CD4-positive, alpha-beta T cell (primary cell): ENCODE results near the gene PDE10A. TPM values are rescaled to one million over a fixed set of nuclear protein-coding genes. Genes with fewer than 3 reads are reported as not detected.

ENCODE experiments used
- ATAC-seq: fragments of 200-7000 bp; cut with Tn5 transposase; one replicate; pipeline ENCODE4 v1.10.0; 2022; ENCODE audit warnings: mild to moderate bottlenecking; ENCODE audit not compliant: poor library complexity
- CTCF ChIA-PET: fragments of 350-600 bp; sonication (Branson Sonifier 250); formaldehyde crosslinking; loops from one replicate; lab custom pipeline; 2021; ENCODE audit warnings: antibody characterized with exemption, inconsistent platforms; lab: Charles Lee
- POLR2A ChIA-PET: fragments of 350-600 bp; sonication (Branson Sonifier 250); formaldehyde crosslinking; loops from one replicate; lab custom pipeline; 2021; ENCODE audit warnings: antibody characterized with exemption, inconsistent platforms; lab: Charles Lee
- DNase-seq, 14 experiments: peaks; one replicate each; pipeline ENCODE4 v3.0.0-alpha.2; 2013 to 2020; ENCODE audit warnings: mixed read lengths in 2 of 14
- H3K27ac ChIP-seq, 2 donors: one replicate each; pipeline versions ENCODE4 v1.5.1 to v1.7.0; 2013; ENCODE audit warnings: low read length in 2 of 2, low read depth in 1 of 2, mild to moderate bottlenecking in 1 of 2
- H3K27me3 ChIP-seq, 2 experiments: 1 replicate in 1 of 2; 2 replicates in 1 of 2; pipeline versions ENCODE4 v1.6.1 to v1.7.0; 2013; ENCODE audit warnings: low read length in 2 of 2, control low read depth in 1 of 2, mild to moderate bottlenecking in 1 of 2, moderate library complexity in 1 of 2; ENCODE audit not compliant: insufficient read depth in 2 of 2, control insufficient read depth in 1 of 2
- H3K36me3 ChIP-seq: one replicate; pipeline ENCODE4 v1.6.1; 2013; ENCODE audit warnings: low read length, control low read depth; ENCODE audit not compliant: insufficient read depth
- H3K4me1 ChIP-seq: one replicate; pipeline ENCODE4 v1.6.1; 2013; ENCODE audit warnings: low read length, control low read depth; ENCODE audit not compliant: insufficient read depth
- H3K4me3 ChIP-seq: one replicate; pipeline ENCODE4 v1.5.1; 2013; ENCODE audit warnings: mild to moderate bottlenecking, low read length, moderate library complexity
- H3K9me3 ChIP-seq, 2 experiments: 1 replicate in 1 of 2; 2 replicates in 1 of 2; pipeline versions ENCODE4 v1.6.1 to v1.7.0; 2013; ENCODE audit warnings: low read length in 2 of 2, mild to moderate bottlenecking in 2 of 2, control low read depth in 1 of 2, moderate library complexity in 1 of 2; ENCODE audit not compliant: control insufficient read depth in 1 of 2, insufficient read depth in 1 of 2
- H3K27ac Mint-ChIP-seq: one replicate; pipeline ENCODE4 v1.8.0; 2020; ENCODE audit warnings: mixed read lengths
- H3K27me3 Mint-ChIP-seq: one replicate; pipeline ENCODE4 v1.8.0; 2021; ENCODE audit warnings: mixed read lengths
- H3K36me3 Mint-ChIP-seq: one replicate; pipeline ENCODE4 v1.8.0; 2021; ENCODE audit warnings: low read depth, mixed read lengths
- H3K4me1 Mint-ChIP-seq: one replicate; pipeline ENCODE4 v1.8.0; 2021; ENCODE audit warnings: low read depth, mixed read lengths
- H3K4me3 Mint-ChIP-seq: one replicate; pipeline ENCODE4 v1.8.0; 2020; ENCODE audit warnings: mild to moderate bottlenecking, mixed read lengths
- H3K9me3 Mint-ChIP-seq: one replicate; pipeline ENCODE4 v1.8.0; 2020; ENCODE audit warnings: mixed read lengths
- intact Hi-C, 2 experiments: fragments of 100-400 bp; cut with DNase I in 1 of 2; cut with micrococcal nuclease in 1 of 2; formaldehyde crosslinking; loops; one replicate each; pipeline versions ENCODE4 v1.15.1 to v1.9.0; 2023 to 2025; cut with DNase I, micrococcal nuclease
- total RNA-seq, 174 experiments: library from RNA in 2 of 174; stranded (reverse) in 2 of 174; gene quantifications; one replicate each; pipeline ENCODE4 v1.2.3 and lab custom pipeline; 2021 to 2026
- TF ChIP-seq, protein P1 (sequence below): fragments of 200-600 bp; IDR thresholded peaks from one replicate; pipeline ENCODE4 v1.8.0; 2022; ENCODE audit warnings: antibody characterized with exemption, mild to moderate bottlenecking

Gene PDE10A
- total RNA-seq, 2 experiments from 2014 or later = not detected

DNA sequence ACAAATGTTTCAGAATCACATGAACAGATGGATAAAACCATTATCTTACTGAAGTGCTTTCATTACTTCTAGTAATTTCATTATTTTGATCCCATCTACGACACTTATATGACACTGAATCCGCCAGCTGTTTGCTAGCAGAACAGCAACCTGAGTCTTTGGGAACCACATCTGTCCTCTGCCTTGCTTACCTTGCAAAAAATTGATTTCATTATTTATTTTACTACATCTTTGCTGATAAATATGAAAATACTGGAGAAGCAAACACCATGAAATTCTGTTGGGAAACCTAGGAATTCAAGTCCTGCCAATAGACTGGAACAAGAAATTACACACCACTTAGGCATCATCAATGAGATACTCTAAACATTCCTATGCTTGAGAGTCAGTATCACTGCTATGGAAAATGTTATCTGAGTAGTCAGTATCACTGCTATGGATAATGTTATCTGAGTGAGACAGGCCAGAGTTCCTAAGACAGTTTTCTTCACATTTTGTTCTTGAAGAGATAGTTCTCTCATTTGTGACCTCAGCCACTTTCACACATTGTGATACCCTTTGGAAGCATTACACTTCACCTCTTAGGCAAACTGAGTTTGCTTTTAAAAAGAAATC lies 91.9 kb downstream of the PDE10A start:
- ChIA-PET POLR2A (no interaction called here), CTCF (no interaction called here)
- Mint-ChIP-seq H3K4me3 (no peak overlapping the region), H3K4me1 (no peaks in the 10 kb centered on the region), H3K27me3 (no peaks in the 10 kb centered on the region), H3K9me3 (peaks cover 2% of the 10 kb centered on the region), H3K36me3 (no peaks in the 10 kb centered on the region), H3K27ac (no peak overlapping the region)
- Histone ChIP-seq H3K27me3 (no peaks in the 10 kb centered on the region), H3K36me3 (no peaks in the 10 kb centered on the region), H3K4me1 (no peaks in the 10 kb centered on the region), H3K27ac (no peak overlapping the region), H3K9me3 (no peaks in the 10 kb centered on the region), H3K4me3 (no peak overlapping the region)
- intact Hi-C loops = no loop called here
- DNase-seq (no peak), ATAC-seq (no peak)
- TF ChIP-seq, protein P1, sequence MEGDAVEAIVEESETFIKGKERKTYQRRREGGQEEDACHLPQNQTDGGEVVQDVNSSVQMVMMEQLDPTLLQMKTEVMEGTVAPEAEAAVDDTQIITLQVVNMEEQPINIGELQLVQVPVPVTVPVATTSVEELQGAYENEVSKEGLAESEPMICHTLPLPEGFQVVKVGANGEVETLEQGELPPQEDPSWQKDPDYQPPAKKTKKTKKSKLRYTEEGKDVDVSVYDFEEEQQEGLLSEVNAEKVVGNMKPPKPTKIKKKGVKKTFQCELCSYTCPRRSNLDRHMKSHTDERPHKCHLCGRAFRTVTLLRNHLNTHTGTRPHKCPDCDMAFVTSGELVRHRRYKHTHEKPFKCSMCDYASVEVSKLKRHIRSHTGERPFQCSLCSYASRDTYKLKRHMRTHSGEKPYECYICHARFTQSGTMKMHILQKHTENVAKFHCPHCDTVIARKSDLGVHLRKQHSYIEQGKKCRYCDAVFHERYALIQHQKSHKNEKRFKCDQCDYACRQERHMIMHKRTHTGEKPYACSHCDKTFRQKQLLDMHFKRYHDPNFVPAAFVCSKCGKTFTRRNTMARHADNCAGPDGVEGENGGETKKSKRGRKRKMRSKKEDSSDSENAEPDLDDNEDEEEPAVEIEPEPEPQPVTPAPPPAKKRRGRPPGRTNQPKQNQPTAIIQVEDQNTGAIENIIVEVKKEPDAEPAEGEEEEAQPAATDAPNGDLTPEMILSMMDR = no peak

DNA sequence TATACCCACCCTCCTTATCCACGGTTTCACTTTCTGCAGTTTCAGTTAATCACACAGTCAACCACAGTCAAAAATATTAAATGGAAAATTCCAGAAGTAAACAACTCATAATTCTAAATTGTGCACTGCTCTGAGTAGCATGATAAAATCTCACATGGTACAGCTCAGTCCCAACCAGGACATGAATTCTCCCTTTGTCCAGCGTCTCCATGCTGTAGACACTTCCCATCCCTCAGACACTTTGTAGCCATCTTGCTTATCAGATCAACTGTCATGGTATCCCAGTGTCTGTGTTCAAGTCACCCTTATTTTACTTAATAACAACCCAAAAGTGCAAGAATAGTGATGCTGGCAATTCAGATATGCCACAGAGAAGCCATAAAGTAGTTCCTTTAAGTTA lies 94.7 kb downstream of the PDE10A start:
- ATAC-seq (no peak), DNase-seq (no peak)
- H3K36me3 Mint-ChIP-seq = no peaks in the 10 kb centered on the region
- Histone ChIP-seq H3K27me3 (no peaks in the 10 kb centered on the region), H3K4me3 (no peak overlapping the region), H3K9me3 (no peaks in the 10 kb centered on the region), H3K27ac (no peak overlapping the region), H3K4me1 (no peaks in the 10 kb centered on the region), H3K36me3 (no peaks in the 10 kb centered on the region)
- no peaks in the 10 kb centered on the region for H3K27me3 Mint-ChIP-seq
- peaks cover 4% of the 10 kb centered on the region for H3K9me3 Mint-ChIP-seq
- POLR2A ChIA-PET = no interaction called here
- intact Hi-C loops = no loop called here
- no peak overlapping the region for H3K27ac Mint-ChIP-seq
- CTCF ChIA-PET = no interaction called here
- H3K4me3 Mint-ChIP-seq = no peak overlapping the region
- TF ChIP-seq, protein P1 = no peak
- H3K4me1 Mint-ChIP-seq = no peaks in the 10 kb centered on the region

DNA sequence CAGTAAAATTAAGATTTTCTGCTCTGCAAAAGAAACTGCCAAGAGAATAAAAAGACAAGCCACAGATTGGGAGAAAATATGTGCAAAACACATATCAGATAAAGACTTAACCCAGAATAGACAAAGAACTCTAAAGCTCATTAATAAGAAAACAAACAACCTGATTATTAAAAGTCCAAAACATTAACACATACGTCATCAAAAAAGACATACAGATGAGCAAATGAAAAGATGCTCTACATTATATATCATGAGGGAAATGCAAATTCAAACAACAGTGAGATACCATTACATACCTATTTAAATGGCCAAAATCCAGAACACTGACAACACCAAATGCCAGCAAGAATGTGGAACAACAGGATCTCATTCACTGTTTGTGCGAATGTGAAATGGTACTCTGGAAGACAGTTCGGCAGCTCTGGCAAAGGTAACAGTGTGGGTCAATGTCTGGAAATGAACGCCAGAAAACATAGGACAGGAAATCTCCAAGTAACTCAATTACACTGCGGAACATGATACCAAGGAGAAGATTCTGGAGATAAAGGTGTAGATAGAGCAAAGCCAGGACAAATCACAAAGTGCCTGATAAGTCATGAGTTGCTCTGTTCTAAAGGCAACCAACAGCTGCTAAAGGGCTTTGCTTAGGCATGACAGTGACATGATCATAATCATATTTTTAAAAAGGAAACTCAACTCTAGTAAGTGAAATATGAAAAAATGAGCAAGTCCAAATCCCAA lies 96.8 kb downstream of the PDE10A start:
- no peaks in the 10 kb centered on the region for H3K36me3 ChIP-seq
- DNase-seq = no peak
- H3K4me3 Mint-ChIP-seq = no peak overlapping the region

More for the DNA sequence above, 96.8 kb downstream of the PDE10A start:
- intact Hi-C loops = no loop called here
- Histone ChIP-seq H3K27ac (no peak overlapping the region), H3K4me3 (no peak overlapping the region), H3K27me3 (no peaks in the 10 kb centered on the region), H3K4me1 (no peaks in the 10 kb centered on the region), H3K9me3 (no peaks in the 10 kb centered on the region)
- no peaks in the 10 kb centered on the region for H3K27me3 Mint-ChIP-seq
- no peaks in the 10 kb centered on the region for H3K4me1 Mint-ChIP-seq
- TF ChIP-seq, protein P1 = no peak
- ChIA-PET CTCF (no interaction called here), POLR2A (no interaction called here)
- H3K36me3 Mint-ChIP-seq = no peaks in the 10 kb centered on the region
- ATAC-seq = no peak
- H3K27ac Mint-ChIP-seq = no peak overlapping the region
- H3K9me3 Mint-ChIP-seq = peaks cover 4% of the 10 kb centered on the region
